A172 (cell line): ENCODE measurements around the gene PRDM12. TPM values are rescaled to one million over a fixed set of nuclear protein-coding genes. Genes with fewer than 3 reads are reported as not detected.
"Not testable (repeated sequence)": the region's sequence is repeated elsewhere in the genome, so short reads cannot be mapped to it uniquely, and the experiment has no call there.

Source experiments
- DNase-seq: peaks from one replicate; pipeline ENCODE4 v3.0.0-alpha.2; 2015; ENCODE audit warnings: low spot score
- total RNA-seq: library from RNA; depleted of rRNA; stranded (reverse); fragments of >200 nt; shearing (Covaris generic); gene quantifications from 2 replicates; pipeline ENCODE4 v1.2.3, GENCODE V29; 2014

The PRDM12 gene
- total RNA-seq, 1 experiment from 2014 or later = not detected

GRCh38 chr9:130663977-130664250 lies 480 bp upstream of the PRDM12 start:
- DNase-seq = no peak

DNA sequence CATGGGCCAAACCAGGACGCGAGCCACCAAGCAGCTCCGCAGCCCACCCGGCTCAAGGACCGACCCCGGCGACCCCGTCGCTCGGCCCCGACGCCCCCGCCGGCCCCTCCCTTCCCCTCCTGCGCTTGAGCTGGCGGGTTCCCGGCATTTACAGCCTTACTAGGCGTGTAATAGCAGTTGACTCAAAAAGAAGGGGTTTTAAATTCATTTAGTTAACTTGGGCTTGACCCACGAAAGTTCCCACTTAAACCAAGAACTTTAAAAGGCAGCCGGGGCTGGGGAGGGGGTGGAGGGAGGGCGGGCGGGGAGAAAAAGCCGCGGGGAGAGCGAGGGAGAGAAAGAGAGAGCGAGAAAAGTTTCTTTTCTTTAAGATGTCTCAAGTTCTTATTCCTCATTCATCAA lies 636 bp downstream of the PRDM12 start:
- no peak for DNase-seq

GRCh38 chr9:130665431-130666392 lies 1.3 kb downstream of the PRDM12 start:
- no peak for DNase-seq

- no peak for DNase-seq
Observed at GRCh38 chr9:130666393-130667119, 2.2 kb downstream of the PRDM12 start.

GRCh38 chr9:130667120-130667435 lies 2.7 kb downstream of the PRDM12 start:
- DNase-seq = no peak

- no peak for DNase-seq
Observed at GRCh38 chr9:130668196-130668595, 3.8 kb downstream of the PRDM12 start.

DNA sequence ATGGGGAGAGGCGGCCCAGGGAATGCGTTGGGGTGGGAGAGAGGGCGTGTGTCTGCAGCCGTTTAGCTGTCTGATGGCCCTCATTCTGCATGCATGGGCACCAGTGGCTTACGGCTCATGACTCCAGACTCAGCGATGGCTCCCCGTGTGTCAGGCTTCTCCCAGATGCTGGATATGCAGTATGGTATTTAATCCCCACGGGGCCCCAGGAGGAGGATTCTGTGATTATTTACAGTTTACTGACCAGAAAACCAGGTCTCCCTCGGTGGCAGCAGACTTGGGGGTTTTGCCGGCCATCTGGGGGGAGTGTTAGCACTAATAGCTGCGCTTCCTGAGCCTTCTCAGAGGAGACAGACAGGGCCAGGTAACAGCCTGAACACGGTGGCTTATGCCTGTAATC lies 4.3 kb downstream of the PRDM12 start:
- DNase-seq = no peak

DNA sequence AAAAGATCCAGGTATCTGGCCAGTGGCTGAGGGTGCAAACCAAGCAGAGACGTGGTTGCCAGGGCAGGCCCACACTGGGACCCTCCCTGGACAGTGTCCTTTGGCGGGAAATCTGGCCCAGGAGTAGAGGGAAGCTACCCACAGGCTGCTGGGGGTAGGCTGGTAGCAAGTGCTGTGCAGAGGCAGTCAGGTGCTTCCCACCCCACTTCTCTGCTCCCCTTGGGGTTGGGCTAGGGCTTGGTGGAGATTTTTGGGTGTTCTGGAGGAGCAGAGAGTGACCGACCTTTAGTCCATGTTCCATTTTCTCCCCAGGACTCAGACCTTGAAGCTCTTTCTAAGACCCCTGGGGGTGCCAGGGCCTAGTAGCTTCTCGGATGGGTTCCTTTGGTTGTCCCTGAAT lies 5.6 kb downstream of the PRDM12 start:
- no peak for DNase-seq

DNA sequence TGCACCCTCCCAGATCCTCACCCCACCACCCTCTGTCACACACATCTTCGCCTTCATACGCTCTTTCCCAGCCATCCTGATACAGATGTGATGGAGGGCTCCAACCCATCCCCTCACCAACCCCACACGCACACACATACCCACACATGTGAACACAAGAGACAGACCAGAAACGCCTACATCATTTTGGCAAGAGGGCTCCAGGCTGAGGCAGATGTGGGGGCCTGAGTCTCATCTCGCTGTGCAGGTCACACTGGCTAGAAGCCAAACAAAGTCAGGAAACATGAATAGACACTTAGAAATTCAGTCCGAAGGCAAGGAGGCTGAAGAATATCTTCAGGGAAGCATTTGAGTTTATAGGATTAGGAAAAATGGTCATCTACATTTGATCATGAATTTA lies 6.2 kb downstream of the PRDM12 start:
- DNase-seq = no peak

DNA sequence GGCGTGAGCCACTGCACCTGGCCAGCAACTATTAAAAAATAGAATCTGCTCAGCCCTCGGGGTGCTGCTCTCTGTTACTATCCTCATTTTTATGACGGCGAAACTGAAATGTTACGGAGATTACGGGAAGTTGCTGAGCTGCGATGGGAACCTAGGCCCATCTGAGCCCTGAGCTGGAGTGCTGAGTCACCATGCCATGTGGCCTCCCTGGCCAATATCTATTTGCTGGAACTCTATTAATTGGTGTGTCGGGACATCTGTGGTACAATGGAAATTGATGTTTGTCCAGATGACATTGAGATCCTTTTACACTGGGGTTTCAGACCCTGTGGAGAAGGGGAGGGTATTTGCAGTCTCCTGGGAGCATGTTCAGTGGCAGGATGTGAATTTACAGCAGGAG lies 8.1 kb downstream of the PRDM12 start:
- no peak for DNase-seq

DNA sequence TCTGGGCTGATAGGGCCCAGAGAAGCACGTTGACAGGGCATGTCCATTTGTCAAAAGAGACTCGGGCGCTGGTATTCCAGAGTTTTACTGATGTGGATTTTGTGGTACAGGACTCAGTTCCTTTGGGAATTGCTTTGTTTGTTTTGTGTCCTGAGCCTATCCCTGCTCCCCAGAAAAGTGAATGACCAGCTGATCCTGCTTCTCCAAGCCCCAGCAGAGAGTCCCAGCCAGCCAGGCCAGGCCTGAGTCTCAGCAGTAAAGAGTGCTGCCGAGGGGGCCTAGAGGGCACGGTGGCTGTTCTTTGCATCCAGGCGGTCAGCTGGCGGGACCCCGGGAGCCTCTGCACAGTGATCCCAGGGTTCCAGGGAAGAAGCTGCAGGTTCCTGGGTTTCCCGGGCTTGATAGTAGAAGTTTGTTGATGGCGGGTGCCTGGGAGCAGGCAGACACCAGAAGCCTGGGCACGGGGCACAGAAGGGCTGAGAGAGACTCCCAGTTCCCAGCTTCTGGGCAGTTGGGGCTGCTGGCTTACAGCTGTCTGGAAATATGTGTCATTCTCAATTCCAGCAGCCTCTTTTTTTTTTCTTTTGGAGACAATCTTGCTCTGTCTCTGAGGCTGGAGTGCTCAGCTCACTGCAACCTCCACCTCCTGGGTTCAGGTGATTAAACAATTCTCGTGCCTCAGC lies 8.7 kb downstream of the PRDM12 start:
- DNase-seq = no peak

GRCh38 chr9:130675396-130675795 lies 11.0 kb downstream of the PRDM12 start:
- no peak for DNase-seq

GRCh38 chr9:130677252-130677651 lies 12.9 kb downstream of the PRDM12 start:
- no peak for DNase-seq

- peak; percentile 38 for DNase-seq
Observed at GRCh38 chr9:130680836-130681768, 16.7 kb downstream of the PRDM12 start.

GRCh38 chr9:130681769-130682420 lies 17.5 kb downstream of the PRDM12 start:
- no peak for DNase-seq

DNA sequence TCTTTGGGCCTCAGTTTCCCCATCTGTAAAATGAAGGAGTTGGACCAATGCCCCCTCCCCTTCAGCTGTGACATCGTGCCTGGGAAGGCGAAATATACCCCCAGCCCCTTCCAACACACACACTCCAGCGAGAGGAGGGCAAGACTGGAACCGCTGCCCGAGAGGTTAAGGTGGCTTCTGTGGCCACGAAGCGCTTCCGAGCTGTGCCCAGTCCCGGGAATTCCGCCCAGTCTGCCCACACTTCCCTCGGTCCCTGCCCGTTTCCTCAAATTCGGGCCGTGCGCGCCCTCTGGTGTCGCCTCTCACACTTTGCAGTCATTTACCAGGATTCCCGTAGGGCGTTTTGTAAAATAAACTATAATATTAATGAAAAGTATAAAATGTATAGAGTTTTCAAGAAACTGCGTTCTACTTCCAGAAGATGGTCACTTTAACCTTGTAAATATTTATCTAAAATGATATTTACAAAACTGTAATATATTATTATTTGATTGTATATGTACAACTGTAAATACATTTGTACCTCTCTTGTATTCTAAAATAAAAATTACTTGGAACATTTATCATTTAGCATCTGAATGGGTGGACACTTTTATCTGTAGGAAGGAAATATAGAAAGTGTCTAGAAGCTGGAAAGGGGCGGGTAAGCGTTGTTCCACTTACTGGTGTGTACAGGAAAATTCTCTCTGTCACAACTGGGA lies 18.2 kb downstream of the PRDM12 start:
- DNase-seq = peak; percentile 60

DNA sequence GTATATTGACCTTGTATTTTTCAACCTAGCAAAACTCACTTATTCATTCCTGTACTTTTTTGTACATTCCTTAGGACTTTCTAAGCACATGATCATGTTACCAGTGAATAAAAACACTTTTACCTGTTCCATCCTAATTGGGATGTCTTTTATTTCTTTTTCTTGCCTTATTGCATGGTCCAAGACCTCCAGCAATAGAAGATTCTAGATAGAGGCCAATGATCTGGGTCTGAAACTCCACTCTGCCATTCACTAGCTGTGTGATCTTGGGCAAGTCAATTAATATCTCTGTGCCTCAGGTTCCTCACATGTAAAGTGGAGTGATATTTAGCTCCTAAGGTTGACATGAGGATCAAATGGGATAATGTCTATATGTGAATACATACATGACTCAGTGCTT lies 20.7 kb downstream of the PRDM12 start:
- DNase-seq = no peak

DNA sequence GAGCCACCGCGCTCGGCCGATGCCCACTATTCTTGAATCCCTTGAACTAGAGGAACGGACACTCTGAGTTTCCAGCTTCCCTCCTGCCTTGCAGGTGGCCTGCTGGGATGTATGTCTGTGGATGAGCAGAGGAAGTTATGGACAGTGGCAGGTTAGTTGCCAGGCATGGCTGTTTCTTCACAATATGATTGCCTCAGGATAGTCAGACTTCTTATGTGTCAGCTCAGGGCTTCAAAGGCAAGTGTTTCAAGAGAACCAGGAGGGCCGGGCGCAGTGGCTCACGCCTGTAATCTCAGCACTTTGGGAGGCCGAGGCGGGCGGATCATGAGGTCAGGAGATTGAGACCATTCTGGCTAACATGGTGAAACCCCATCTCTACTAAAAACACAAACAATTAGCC lies 21.6 kb downstream of the PRDM12 start:
- DNase-seq = not testable (repeated sequence)

- DNase-seq = no peak
Observed at GRCh38 chr9:130687615-130688014, 23.2 kb downstream of the PRDM12 start.

GRCh38 chr9:130688072-130688471 lies 23.7 kb downstream of the PRDM12 start:
- no peak for DNase-seq

DNA sequence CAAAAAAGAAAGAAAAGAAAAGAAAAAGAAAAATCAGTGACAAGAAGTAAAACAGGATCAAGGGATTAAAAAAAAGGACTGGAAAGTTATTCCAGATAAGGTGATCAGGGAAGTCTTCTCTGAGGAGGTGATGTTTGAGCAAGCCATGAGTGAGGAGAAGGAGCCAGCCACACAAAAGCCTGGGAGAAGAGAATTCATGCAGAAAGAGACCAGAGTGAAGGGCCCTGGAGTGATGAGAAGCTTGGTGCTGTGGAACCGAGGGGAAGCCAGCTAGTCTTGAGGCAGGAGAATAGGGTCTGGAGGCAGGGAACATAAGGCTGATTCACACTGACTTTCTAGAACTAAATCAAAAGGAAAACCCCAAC lies 25.2 kb downstream of the PRDM12 start:
- DNase-seq = no peak
